Measurements from ENCODE around the gene P2RX3.

P2RX3 gene

DNA sequence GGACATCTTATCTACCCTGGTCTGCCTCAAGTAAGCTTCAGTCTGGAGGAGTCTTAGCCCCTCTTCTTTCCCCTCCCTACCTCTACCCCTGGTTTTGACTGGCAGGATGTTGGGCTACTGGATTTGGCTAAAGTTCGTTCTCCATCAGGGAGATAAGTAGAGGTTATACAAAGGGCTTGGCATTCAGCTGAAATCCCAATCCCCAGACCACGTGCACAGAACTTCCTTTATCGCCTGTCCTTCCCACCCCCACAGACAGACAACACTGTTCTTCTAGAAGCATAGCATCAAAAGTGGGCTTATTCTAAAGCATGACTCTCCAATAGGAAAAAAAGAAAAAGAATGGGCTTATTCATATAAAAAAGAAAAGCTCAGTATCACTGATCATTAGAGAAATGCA is 35.0 kb downstream of the P2RX3 start:
- DNase-seq (ENCODE audit: low spot score), result no peak

DNA sequence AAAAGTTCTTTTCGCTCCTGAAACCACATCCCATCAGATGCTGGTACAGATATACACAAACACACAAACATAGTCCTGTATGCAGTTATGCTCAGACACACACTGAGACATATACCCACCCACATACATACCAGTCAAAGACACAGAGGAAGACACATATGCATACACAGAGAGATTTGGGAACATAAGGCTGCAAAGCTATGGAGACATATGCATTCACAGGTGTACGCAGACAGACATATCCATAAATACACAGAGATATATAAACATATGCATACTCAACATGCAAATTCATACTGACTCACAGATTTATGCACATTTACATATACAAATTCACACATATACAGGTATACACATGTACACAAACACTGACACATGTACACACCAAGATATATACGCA is 36.8 kb downstream of the P2RX3 start:
- no peak for DNase-seq (ENCODE audit: low spot score)

DNA sequence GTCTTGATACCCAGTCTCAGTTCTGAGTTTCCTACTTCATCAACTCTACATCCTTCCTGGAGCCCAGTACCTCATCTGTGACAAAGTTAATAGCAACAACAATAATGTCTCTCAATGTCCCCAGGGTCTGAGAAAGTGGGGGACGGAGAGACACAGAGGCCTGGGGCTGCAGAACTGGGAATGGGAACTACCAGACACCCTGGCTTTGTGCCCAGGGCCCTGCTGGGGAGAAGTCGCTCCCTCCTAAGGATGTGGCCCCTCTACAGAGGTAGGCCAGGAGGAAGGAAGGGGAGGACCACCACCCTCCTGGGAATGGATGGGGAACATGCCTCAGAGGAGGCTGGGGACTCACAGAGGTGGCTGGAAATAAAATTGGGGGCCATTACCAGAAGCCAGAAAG is 37.3 kb downstream of the P2RX3 start:
- no peak for DNase-seq (ENCODE audit: low spot score)

DNA sequence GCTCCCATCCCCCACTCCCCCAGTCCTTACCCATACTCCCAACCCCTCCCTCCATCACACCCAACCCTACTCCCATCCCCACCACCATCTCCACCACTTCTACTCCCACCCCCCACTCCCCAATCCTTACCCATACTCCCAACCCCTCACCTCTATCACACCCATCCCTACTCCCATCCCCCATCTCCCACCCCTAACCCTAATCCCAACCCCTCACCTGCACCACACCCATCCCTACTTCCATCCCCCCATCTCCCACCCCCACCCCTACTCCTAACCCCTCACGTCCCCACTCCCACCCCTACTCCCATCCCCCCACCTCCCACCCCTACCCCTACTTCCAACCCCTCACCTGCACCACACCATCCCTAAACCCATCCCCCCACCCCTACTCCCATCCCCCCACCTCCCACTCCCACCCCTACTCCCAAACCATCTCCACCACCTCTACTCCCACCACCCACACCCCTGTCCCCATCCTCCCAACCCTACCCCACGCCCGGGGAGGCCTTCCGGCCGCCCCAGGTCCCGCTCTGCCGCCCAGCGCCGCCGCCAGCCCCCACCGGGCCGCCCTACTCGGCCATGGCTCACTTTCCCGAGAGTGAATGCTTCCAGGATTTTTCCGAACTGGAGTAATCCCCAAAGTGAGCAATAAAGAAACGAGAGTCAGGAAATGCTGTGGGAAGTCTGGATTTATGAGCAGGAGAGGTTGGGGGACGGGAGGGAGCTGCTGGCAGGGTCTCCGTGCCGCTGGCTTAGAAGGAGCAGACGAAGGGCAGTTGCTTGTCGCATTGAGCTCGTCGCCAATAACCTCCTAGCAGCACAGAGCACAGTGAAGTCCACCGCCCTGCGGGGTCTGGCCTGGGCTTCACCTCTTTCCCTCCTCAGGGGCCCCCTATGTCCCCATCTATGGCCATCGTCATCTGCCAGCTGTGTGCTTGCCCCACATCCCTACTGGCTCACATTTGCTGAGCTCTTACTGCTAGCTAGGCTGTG is 38.2 kb downstream of the P2RX3 start:
- DNase-seq (ENCODE audit: low spot score), result no peak

DNA sequence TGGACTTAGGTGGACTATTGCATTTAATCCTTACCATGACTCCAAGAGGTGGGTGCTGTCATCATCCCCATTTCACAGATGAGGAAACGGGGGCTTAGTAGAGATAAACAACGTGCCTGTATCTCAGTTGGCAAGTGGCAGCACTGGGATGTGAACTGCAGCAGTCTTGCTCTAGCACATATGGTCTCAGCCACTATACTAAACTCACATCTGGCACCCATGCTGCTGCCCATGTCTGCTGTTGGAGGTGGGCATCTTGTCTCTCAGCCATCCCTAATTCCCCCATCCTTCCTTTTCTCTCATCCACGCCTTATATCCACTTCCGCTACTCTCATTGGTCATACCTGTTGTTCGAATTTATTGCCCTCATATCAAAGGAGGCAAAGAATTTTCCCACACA is 39.0 kb downstream of the P2RX3 start:
- no peak for DNase-seq (ENCODE audit: low spot score)

DNA sequence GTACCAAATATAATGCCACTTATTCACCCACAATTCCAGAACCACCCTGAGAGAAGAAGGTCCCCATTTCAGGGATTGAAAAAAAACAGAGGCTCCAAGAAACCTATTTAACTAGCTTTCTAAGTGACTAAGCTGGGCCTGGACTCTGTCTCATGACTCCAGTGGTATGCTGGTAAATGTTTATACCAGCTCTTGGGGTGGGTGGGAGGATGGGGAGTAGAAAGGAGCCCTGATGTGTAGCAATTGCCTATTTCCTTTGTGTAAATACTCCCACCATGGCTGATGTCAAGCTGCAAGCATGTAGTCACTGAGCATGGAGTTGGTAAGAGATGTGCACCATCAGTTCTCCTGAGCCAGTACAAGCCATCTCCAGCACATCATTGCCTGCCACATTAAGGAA is 40.0 kb downstream of the P2RX3 start:
- no peak for DNase-seq (ENCODE audit: low spot score)

DNA sequence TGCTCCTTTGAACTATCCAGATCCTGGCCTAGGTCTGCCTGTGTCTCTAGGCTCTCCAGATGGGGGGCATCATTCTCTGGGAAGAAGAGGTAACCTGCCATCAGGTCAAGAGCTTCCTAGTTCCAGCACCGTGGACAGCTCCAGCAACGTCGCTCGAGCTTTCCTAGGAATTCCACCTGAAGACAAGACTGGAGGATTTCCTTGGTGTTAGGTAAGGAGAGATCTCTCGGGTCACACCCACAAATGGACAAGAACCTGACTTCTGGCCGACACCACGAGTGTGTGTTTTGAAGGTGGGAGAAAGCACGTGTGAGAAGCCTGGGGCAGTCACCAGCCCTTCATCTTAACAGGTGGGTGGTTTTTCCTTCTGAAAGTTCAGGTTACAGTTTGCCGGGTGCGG is 41.6 kb downstream of the P2RX3 start:
- DNase-seq (ENCODE audit: low spot score), result no peak

DNA sequence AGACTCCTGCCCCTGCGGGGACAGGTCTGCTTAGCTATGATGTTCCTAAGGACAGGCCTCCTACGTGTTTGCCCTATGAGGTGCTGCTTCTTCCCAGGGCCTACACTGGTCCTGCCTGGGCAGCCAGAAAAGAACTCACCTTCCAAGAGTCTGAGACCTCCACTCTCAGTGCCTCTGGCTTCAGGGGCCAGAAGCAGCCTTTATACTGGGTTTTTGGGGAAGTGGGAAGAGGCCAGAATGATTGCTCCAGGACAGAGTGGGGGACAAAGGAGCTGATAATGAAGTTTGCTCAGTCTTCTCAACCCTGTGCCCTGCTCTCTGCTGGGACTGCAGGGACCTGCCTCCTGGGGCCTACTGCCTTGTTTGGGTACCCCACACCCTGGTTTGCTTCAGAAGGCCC is 42.8 kb downstream of the P2RX3 start, which contains the start of gene PRG3:
TSS of gene PRG3 (minus strand) at position 176 of the 400 bp plus-strand sequence. CDS start 442 bp downstream, outside the sequence.
- no peak for DNase-seq (ENCODE audit: low spot score)

DNA sequence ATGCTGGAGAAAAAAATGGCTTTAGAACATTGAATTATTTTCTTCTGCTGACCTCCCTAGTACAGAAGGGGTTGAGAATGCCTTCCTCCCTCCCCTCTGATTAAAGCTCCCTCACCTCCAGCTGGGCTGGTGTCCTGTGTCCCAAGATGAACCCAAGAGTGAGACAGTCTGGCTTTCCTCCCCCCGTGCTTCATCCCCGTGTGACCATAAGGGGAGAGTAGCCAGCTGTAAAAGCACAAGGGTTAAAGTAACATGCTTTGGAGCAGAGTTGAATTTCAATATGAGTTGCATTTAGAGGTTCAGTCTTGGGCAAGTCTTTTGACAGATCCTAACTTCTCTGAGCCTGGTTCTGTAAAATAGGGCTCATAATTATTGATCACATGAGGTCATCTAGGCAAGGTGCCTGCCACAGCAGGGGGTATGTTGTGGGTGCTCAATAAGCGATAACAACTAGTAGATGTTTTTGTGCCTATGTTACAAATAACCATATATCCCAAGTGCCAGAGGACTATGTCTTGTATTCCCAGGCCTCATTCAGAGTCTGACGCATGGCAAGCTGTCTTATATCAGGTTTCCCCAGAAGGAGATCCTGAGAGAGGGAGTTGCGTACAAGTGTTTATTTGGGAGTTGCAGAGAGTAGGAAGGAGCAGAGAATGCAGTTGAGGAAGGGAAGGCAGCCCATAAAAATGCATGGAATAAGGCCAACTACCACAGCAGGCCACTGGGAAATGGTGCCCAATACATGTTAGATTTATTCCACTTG is 48.2 kb downstream of the P2RX3 start:
- no peak for DNase-seq (ENCODE audit: low spot score)

DNA sequence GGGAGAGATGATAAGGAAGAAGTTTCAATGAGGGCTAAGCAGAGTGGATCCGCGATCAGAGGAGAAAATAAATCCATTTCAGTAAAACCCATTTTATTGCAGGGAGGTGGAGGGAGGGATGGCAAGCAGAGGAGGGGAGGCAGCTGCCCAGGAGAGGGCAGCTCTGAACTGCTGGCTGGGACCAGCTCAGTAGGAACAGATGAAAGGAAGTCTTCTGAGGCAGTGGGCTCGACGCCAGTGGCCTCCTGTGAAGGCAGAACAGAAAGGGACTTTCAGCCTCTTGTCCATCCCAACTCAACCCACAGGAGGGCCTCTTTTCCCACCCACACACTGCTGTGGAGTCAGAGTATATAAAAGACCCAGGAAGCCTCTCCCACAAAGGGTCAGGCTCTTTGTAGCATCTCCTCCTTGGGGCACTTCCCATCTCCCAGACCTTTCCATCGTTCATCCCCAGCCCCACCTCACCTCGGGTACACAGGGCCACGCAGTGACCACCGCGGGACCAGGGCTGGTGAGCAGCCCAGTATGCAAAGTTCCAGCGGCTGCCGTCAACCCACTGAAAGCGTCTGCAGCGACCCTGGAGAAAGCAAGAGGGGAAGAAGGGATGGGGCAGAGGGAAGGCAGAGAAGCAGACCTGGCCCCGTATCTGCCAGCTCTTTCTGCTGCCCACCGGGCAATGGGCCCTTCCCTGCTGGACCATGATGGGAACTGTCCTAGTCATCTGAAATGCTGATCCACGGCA is 49.3 kb downstream of the P2RX3 start:
- no peak for DNase-seq (ENCODE audit: low spot score)

DNA sequence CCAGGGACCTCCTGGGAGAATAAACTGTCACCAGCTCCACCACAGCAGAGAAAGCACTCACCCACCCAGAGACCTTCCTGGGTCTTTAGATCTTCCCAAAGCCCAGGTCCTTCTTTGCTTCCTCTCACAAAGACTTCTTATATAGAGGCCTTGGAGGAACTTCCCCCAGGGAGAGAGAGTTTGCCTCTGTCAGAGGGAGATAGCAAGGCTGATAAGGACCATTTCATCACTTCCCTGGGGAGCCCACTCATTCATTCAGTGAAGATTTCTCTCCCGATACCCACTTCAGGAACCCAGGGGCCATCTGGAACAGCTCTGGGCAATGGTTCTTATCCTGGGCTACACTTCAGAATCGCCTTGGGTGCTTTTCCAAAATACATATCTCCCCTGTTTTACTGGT is 52.4 kb downstream of the P2RX3 start, which contains the start of gene PRG2:
TSS of gene PRG2 (minus strand) at position 116 of the 400 bp plus-strand sequence. CDS start 706 bp downstream, outside the sequence.
- DNase-seq (ENCODE audit: low spot score), result no peak

DNA sequence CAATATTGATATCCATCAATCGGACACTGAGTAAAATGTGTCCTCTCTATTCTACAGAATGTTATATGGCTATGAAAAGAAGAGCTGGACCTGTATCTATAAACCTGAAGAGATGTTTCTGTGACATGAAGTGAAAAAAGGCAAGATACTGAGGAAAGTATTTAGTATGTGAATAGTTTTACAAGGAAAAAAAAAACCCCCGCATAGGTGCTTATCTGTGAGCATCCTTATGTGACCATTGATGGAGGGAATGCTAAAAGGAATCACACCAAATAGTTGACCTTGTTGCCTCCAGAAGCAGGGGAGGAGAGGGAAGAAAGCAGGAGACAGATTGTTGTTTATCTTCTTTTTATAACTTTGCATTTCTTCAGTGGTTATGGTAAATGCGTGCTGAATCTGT is 53.0 kb downstream of the P2RX3 start:
- DNase-seq (ENCODE audit: low spot score), result no peak

DNA sequence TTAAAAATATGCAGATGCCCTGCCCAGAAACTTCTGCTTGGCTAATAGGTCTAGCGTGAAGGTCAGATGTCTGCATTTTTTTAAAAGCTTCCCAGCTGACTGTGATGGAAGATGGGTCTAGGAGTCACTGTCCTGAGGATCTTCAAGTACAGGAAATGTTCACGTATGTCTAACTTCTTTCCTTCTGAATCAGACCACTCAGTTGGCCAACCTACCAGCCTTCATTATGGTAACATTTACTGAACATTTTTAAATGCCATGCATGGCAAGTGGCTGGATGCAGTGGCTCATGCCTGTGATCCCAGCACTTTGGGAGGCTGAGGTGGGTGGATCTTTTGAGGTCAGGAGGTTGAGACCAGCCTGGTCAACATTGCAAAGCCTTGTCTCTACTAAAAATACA is 53.4 kb downstream of the P2RX3 start:
- DNase-seq (ENCODE audit: low spot score), result no peak

DNA sequence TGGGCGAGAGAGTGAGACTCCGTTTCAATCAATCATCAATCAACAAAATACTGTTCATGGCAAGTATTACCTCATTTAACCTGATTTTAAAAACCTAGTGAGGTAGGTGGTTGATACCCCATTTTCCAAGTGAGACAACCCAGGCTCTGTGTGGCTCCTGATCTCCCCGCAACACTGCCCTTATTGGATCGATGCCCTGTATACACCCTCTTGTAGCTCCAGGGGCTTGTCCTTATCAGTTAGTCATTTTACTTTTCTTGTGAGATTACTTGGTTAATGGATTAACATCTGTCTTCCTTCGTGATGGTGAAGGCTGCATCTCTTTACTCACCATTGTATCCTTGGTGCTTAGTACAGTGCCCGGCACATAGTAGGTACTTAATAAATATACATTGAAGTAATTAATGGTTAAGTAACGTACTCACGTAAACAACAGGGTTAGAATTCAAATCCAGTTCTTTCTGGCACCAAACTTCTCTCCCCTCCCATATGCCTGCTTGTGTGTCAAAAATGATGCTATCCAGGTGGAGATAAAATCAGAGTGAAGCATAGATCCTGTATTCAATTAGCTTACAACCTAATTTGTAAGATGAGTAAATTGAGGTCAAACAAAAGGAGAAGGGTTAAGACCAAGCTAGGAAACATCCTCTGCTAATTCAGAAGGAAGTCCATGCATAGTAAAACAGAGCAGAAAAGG is 54.1 kb downstream of the P2RX3 start:
- DNase-seq (ENCODE audit: low spot score), result no peak

DNA sequence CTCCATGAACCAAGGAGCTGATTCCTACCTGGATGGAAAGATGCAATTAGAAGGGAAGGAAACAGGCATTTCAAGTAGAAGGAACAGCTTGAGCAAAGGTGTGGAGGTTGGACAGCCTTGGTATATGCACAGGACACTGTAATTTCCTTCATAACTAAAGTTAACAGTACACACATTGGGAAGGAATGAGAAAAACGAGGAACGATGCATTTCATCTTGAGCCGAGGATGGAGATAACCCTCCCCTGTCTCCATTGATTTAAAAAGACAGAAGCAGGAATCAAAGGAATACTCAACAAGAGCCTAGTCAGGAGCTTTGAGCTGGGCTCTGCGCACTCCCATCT is 54.6 kb downstream of the P2RX3 start:
- DNase-seq (ENCODE audit: low spot score), result no peak

DNA sequence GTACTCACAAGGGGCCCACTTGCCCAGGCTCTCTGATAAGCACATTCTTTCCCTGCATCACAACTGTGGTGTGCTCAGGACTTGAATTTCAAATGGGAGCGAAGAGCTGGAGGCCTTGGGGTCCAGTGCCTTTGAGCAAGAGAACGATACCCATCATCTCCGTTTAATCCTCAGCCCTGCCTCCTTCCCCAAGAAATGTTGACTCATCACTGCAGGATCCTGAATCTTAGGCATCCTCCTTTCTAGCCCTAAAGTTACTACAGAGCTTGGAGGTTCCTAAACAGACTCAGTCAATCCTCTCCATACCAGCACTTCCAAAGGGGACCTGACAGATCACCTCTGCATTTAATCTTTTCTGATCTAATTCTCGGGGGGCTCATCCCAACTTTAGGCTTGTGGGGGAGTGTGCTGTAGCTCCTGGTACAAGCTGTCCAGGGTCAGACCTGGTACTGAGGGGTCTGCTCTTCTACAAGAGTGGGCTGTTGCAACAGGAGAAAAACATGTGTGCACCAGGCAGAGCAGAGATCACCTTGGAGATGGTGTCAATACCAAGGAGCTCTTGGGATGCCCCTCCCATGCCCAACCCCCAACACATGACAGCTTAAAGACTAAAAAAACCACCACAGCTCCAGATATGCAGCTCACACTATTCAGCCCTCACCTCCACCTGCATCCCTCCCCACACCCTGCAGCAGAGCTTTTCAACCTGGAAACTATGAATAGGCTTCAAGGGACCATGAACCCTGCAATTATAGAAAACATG is 56.2 kb downstream of the P2RX3 start:
- DNase-seq (ENCODE audit: low spot score), result no peak

DNA sequence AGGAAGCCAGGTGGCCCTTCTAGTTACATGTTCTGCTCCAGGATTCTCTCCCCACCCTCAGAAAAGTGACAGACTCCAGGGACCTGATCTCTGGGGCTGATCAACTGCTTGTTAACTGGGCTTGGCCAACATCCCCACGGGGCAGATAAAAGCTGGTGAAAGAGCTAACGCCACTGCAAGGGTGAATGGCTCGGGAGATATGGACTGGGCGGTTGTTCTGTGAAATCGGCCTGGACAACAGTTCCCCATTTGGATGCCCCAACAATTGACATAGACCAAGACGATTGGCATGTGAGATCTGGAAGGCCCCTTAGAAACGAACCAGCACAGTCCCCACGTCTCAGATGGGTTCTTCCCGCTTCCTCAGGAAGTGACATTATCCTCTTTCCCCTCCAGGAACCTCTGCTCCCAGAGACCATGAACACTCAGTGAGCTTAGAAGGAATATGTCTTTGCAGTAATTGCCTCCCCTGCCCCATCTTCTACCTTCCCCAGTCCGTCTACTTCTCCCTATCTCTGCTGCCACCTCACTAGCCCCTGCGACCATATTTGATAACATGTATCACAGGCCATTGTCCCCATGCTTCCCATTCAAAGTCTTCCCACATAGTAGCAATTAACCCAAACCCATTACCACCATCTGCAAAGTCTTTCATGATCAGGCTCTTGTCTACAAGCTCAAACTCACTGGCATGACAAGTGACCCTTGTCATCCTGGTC is 57.9 kb downstream of the P2RX3 start:
- DNase-seq (ENCODE audit: low spot score), result no peak

DNA sequence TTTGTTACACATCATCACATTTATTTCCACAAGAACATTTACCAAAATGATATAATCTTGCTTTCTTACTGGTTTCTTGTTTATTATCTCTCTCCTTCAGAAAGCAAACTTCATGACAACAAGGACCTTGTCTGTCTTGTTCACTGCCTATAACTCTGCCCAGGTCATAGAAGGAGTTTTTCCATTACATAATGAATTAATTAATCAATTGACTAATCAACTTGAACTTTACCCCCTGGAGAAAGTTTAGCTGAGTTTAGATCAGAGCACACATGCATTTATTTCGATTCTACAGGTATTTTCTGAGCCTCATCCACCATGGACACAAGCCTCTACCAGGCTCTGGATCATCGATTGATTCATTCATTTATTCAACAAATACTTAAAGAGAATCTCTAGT is 58.6 kb downstream of the P2RX3 start:
- no peak for DNase-seq (ENCODE audit: low spot score)

DNA sequence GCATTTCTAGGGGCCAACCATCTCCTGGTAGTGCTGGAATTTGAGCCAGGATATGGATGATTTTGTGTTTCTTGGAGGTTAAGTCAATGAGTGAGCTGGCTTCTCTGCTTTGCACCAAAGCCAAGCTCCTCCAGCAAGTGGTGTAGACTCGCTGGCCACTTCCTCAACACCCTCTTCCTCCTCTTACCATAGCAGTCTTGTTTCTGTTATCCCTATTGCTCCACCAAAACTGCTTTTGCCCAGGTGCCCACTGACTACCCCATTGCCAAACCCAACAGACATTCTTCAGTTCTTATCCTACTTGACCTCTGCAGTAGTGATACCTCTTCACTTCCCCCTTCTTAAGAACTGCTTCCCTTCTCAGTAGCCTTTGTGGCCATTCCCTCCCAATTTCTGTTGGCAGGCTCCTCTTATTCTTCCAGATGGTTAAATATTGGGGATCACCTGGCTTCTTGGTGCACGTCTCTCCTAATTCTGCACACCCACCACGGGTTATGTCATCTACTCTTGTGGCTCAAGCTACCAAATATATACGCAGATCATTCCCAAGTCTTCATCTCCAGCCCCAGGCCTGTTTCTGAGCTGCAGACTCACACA is 59.3 kb downstream of the P2RX3 start:
- DNase-seq (ENCODE audit: low spot score), result no peak

DNA sequence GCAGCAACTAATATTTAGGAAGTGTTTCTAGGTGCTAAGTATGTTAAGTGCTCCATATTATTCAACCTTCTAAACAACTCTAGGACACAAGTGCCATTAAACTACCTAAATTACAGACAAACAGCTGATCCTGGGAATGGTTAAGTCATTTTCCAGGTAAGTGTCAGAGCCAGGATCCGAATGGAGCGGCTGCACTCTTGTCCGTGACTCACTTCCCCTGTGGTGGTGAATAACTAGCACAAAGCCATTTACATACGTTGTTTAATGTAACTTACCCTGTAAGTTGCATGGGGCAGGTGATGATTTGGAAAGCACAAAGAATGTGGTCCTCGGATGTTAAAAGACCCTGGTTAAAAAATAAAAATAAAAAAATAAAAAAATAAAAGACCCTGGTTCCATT is 61.1 kb downstream of the P2RX3 start:
- DNase-seq (ENCODE audit: low spot score), result no peak
